NCI-H510A (cell line): ENCODE results near the gene SLC2A13.
"Not testable (repeated sequence)": the region's sequence is repeated elsewhere in the genome, so short reads cannot be mapped to it uniquely, and the experiment has no call there.

Experiments used
- DNase-seq: peaks from one replicate; lab custom pipeline; 2025; lab: John Stamatoyannopoulos, UW

The SLC2A13 gene

DNA sequence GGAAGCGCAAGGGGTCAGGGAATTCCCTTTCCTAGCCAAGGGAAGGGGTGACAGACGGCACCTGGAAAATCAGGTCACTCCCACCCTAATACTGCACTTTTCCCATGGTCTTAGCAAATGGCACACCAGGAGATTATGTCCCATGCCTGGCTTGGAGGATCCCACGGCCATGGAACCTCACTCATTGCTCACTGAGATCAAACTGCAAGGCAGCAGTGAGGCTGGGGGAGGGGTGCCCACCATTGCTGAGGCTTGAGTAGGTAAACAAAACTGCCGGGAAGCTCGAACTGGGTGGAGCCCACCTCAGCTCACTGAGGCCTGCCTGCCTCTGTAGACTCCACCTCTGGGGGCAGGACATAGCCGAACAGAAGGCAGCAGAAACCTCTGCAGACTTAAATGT lies 359.7 kb downstream of the SLC2A13 start:
- DNase-seq = not testable (repeated sequence)

DNA sequence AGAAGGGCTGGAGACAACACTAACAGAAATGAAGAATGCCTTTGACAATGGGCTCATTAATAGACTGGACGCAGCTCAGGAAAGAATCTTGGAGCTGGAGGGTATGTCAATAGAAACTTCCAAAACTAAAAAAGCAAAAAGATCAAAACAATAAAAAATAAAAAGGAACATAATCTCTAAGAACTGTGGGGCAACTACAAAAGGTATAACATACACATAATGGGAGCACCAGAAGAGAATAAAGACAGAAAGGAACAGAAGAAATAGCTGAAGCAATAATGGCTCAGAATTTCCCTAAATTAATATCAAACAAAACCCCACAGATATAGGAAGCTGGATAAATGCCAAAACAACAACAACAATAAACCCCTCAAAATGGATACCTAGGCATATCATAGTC lies 362.2 kb downstream of the SLC2A13 start:
- no peak for DNase-seq

GRCh38 chr12:39736406-39736805 lies 369.5 kb downstream of the SLC2A13 start:
- no peak for DNase-seq

- no peak for DNase-seq
These were observed 382.1 kb downstream of the SLC2A13 start for GRCh38 chr12:39723831-39724230.

DNA sequence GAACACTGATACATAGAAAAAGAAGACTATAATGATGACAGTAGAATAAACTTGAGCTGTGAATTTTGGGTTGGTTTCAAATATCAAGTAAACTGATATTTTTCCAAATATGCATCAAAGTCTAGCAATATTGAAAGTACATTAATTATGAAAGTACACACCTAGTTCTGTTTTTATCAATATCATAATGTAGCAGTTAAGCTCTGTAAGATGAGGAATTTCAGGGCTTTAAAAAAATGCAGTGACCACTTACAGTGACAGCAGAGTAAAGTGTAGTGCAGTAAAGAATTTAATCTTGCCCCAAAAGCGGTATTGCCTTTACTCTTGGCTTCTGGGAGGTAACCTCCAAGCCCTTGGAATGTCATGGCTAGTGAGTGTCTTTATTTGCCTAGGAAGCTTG lies 383.4 kb downstream of the SLC2A13 start:
- DNase-seq = no peak

- DNase-seq = no peak
These were observed 392.3 kb downstream of the SLC2A13 start for GRCh38 chr12:39713552-39713951.

- DNase-seq = no peak
These were observed 393.5 kb downstream of the SLC2A13 start for GRCh38 chr12:39712334-39712733.
